Neural progenitor cell (in vitro differentiated cells): ENCODE results near the gene CPSF7. TPM values are rescaled to one million over a fixed set of nuclear protein-coding genes. Genes with fewer than 3 reads are reported as not detected.
A peak's percentile ranks its signal among the peaks of the same experiment; 100 is the strongest.

Experiments used
- DNase-seq: peaks from one replicate; pipeline ENCODE4 v3.0.0-alpha.2; 2016; ENCODE audit warnings: low spot score
- H2AFZ ChIP-seq: fragments of 200-600 bp; sonication (generic); replicated peaks from 2 replicates; pipeline ENCODE4 v1.6.1; 2016; ENCODE audit warnings: antibody characterized with exemption
- H3F3A ChIP-seq: fragments of 200-600 bp; sonication (generic); 2 replicates; pipeline ENCODE4 v1.6.1; 2016; ENCODE audit warnings: antibody characterized with exemption, low read depth
- H3K27ac ChIP-seq: fragments of 200-600 bp; sonication (generic); 2 replicates; pipeline ENCODE4 v1.5.1; 2016; ENCODE audit warnings: mild to moderate bottlenecking
- H3K27me3 ChIP-seq: fragments of 200-600 bp; sonication (generic); 2 replicates; pipeline ENCODE4 v1.6.1; 2016; ENCODE audit warnings: mild to moderate bottlenecking, moderate library complexity
- H3K36me3 ChIP-seq: fragments of 200-600 bp; sonication (generic); 2 replicates; pipeline ENCODE4 v1.5.1; 2016
- H3K4me1 ChIP-seq: fragments of 200-600 bp; sonication (generic); 2 replicates; pipeline ENCODE4 v1.6.1; 2016; ENCODE audit warnings: mixed run types
- H3K4me2 ChIP-seq: fragments of 200-600 bp; sonication (generic); 2 replicates; pipeline ENCODE4 v1.6.1; 2016
- H3K4me3 ChIP-seq: fragments of 200-600 bp; sonication (generic); 2 replicates; pipeline ENCODE4 v1.5.1; 2016
- H3K79me2 ChIP-seq: fragments of 200-600 bp; sonication (generic); 2 replicates; pipeline ENCODE4 v1.6.1; 2016; ENCODE audit warnings: low read depth
- H3K9ac ChIP-seq: fragments of 200-600 bp; sonication (generic); 2 replicates; pipeline ENCODE4 v1.6.1; 2016
- H3K9me3 ChIP-seq: fragments of 200-600 bp; sonication (generic); 2 replicates; pipeline ENCODE4 v1.5.1; 2016; ENCODE audit warnings: low read depth
- H4K20me1 ChIP-seq: fragments of 200-600 bp; sonication (generic); 2 replicates; pipeline ENCODE4 v1.6.1; 2016; ENCODE audit warnings: low read depth
- H3K27ac Mint-ChIP-seq: 3 replicates; pipeline ENCODE4 v1.8.0; 2021; ENCODE audit warnings: mixed read lengths
- H3K27me3 Mint-ChIP-seq: 2 replicates; pipeline ENCODE4 v1.8.0; 2022; ENCODE audit warnings: low read depth, mild to moderate bottlenecking, inconsistent platforms, moderate library complexity, mixed read lengths; ENCODE audit not compliant: insufficient read depth
- H3K36me3 Mint-ChIP-seq: 3 replicates; pipeline ENCODE4 v1.8.0; 2021; ENCODE audit warnings: mixed read lengths
- H3K4me1 Mint-ChIP-seq: 3 replicates; pipeline ENCODE4 v1.8.0; 2021; ENCODE audit warnings: mixed read lengths
- H3K4me3 Mint-ChIP-seq: 3 replicates; pipeline ENCODE4 v1.8.0; 2021; ENCODE audit warnings: mild to moderate bottlenecking, moderate library complexity, mixed read lengths
- H3K9me3 Mint-ChIP-seq: 3 replicates; pipeline ENCODE4 v1.8.0; 2020; ENCODE audit warnings: mixed read lengths
- EZH2 ChIP-seq: fragments of 200-600 bp; sonication (generic); IDR thresholded peaks from 2 replicates; pipeline ENCODE4 v1.6.1; 2017; ENCODE audit warnings: antibody characterized with exemption, mild to moderate bottlenecking, moderate library complexity
- EZH2phosphoT487 ChIP-seq: fragments of 200-600 bp; sonication (generic); IDR thresholded peaks from 2 replicates; pipeline ENCODE4 v1.6.1; 2017; ENCODE audit warnings: antibody characterized with exemption
- total RNA-seq: library from RNA; depleted of rRNA; stranded (reverse); fragments of >200 nt; gene quantifications from 2 replicates; pipeline ENCODE4 v1.2.3, GENCODE V29; 2015; ENCODE audit warnings: low replicate concordance
- TF ChIP-seq, protein P1 (sequence below): fragments of 200-600 bp; sonication (generic); IDR thresholded peaks from 2 replicates; pipeline ENCODE4 v1.5.1; 2017; ENCODE audit warnings: antibody characterized with exemption, mild to moderate bottlenecking

CPSF7 gene
- total RNA-seq, 1 donor from 2014 or later = 60.7 TPM

DNA sequence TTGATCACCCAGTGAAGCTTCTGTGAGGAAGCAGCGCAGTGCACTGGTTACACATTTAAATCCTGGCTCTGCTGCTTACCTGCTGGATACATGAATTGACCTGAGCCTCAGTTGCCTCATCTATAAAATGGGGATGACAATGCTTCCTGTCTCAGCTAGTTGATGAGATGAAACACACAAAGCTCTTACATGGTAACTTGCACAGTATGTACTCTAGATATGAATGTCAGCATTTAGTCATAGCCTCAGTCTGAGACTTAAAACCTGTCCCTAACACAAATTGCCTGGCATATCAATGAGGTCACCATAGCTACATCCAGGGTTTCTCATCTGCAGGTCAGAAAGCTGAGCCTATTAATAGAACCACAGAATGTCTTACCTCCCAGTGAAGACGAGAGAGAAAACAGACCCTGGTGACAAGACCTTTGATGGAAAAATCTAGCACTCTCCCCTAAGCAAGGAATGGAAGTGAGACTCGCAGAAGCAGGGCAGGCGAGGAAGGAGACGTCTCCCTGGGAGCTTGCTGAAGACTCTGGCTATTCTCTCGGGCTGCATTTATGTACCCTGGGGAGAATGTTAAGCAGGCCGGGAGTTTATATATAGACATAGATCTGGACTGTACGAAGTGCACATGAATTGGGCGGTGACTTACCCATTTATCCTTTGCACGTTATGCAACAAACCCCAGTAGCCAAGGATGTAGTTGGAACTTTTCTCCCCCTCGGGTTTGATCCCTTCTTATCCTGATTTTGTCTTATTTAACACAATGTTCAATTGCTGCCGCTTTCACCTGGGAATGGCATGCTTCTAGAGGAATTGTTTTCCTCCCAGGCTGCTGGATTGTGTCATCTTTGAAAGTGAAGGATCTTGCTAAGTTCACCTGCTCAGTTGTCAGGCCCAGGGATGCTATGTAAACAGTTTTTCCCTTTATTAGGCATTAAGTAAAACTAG, 18.1 kb upstream of the CPSF7 start:
- peaks cover 2% of the 10 kb centered on the region for H3K9me3 Mint-ChIP-seq
- no peak for TF ChIP-seq EZH2
- no peak for TF ChIP-seq EZH2phosphoT487
- TF ChIP-seq, protein P1, sequence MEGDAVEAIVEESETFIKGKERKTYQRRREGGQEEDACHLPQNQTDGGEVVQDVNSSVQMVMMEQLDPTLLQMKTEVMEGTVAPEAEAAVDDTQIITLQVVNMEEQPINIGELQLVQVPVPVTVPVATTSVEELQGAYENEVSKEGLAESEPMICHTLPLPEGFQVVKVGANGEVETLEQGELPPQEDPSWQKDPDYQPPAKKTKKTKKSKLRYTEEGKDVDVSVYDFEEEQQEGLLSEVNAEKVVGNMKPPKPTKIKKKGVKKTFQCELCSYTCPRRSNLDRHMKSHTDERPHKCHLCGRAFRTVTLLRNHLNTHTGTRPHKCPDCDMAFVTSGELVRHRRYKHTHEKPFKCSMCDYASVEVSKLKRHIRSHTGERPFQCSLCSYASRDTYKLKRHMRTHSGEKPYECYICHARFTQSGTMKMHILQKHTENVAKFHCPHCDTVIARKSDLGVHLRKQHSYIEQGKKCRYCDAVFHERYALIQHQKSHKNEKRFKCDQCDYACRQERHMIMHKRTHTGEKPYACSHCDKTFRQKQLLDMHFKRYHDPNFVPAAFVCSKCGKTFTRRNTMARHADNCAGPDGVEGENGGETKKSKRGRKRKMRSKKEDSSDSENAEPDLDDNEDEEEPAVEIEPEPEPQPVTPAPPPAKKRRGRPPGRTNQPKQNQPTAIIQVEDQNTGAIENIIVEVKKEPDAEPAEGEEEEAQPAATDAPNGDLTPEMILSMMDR = no peak
- H3F3A ChIP-seq = peaks cover 33% of the 10 kb centered on the region
- no peak overlapping the region for H3K4me3 Mint-ChIP-seq
- H3K36me3 ChIP-seq = no peaks in the 10 kb centered on the region
- H4K20me1 ChIP-seq = peaks cover 49% of the 10 kb centered on the region
- H3K4me3 ChIP-seq = no peak overlapping the region
- no peak overlapping the region for H2AFZ ChIP-seq
- H3K27ac Mint-ChIP-seq = no peak overlapping the region
- no peaks in the 10 kb centered on the region for H3K9me3 ChIP-seq
- DNase-seq = no peak
- peaks cover 17% of the 10 kb centered on the region for H3K4me1 Mint-ChIP-seq
- no peak overlapping the region for H3K27ac ChIP-seq
- peaks cover 19% of the 10 kb centered on the region for H3K79me2 ChIP-seq
- H3K4me1 ChIP-seq = peaks cover 9% of the 10 kb centered on the region
- H3K9ac ChIP-seq = no peak overlapping the region
- H3K36me3 Mint-ChIP-seq = peaks cover 30% of the 10 kb centered on the region
- no peaks in the 10 kb centered on the region for H3K27me3 ChIP-seq
- H3K4me2 ChIP-seq = no peak overlapping the region
- no peaks in the 10 kb centered on the region for H3K27me3 Mint-ChIP-seq

DNA sequence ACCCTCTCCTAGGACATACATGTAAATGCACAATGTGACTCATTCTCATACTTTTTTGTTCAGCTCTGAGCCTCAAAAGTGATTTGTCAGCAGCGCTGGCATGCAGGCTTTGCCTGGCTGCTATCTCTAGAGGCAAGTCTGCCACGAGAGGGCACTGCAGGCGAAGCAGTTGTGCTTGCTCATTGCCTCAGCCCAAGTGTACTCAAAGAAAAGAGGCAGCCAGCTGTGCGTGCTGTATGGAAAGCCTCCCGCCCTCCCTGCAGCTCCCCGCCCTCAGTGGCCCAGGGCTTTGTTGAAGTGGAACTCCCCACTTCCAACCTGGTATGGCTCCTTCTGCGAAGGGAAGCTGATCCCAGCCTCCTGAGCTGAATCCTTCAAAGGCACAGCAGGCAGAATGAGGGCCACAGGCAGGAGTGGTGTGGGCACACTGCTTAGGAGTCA, 16.5 kb upstream of the CPSF7 start:
- peak; percentile 97 for DNase-seq
- peaks cover 37% of the 10 kb centered on the region for H3K36me3 Mint-ChIP-seq
- Histone ChIP-seq H4K20me1 (peaks cover 53% of the 10 kb centered on the region), H3K27ac (no peak overlapping the region), H2AFZ (no peak overlapping the region), H3K27me3 (no peaks in the 10 kb centered on the region), H3K4me2 (peak overlapping the region; percentile 52), H3K79me2 (peaks cover 35% of the 10 kb centered on the region), H3F3A (peaks cover 34% of the 10 kb centered on the region), H3K9me3 (no peaks in the 10 kb centered on the region), H3K9ac (no peak overlapping the region), H3K4me3 (no peak overlapping the region), H3K4me1 (peaks cover 9% of the 10 kb centered on the region), H3K36me3 (no peaks in the 10 kb centered on the region)
- no peak overlapping the region for H3K27ac Mint-ChIP-seq
- H3K4me3 Mint-ChIP-seq = no peak overlapping the region
- no peaks in the 10 kb centered on the region for H3K27me3 Mint-ChIP-seq
- H3K9me3 Mint-ChIP-seq = no peaks in the 10 kb centered on the region
- peaks cover 17% of the 10 kb centered on the region for H3K4me1 Mint-ChIP-seq
- TF ChIP-seq, protein P1 = peak; percentile 95
- no peak for TF ChIP-seq EZH2

DNA sequence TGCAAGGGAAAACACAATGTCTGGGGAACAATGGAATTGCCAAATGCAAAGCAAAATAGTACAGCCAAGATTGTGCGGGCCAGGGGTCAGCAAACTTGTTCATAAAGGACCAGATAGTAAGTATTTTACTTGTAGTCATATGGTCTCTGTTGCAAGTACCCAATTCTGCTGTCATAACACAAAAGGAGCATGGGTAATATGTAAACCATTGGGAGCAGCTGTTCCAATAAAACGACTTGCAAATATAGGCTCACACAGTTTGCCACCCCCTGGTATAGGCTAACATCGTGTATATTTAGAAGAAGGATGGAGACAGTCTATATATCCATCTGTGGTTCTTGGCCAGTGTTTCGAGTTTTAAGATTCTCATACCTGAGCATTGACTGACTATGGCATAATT, 15.7 kb upstream of the CPSF7 start:
- no peak overlapping the region for H3K4me3 ChIP-seq
- H3K79me2 ChIP-seq = peaks cover 38% of the 10 kb centered on the region
- H3K36me3 ChIP-seq = no peaks in the 10 kb centered on the region
- Mint-ChIP-seq H3K27me3 (no peaks in the 10 kb centered on the region), H3K4me3 (no peak overlapping the region), H3K36me3 (peaks cover 33% of the 10 kb centered on the region), H3K27ac (no peak overlapping the region), H3K4me1 (peaks cover 17% of the 10 kb centered on the region), H3K9me3 (no peaks in the 10 kb centered on the region)
- H3K4me2 ChIP-seq = no peak overlapping the region
- no peak overlapping the region for H3K9ac ChIP-seq
- H2AFZ ChIP-seq = no peak overlapping the region
- no peak overlapping the region for H3K27ac ChIP-seq
- TF ChIP-seq EZH2 (no peak), EZH2phosphoT487 (no peak)
- TF ChIP-seq, protein P1 = no peak
- no peaks in the 10 kb centered on the region for H3K9me3 ChIP-seq
- H3K27me3 ChIP-seq = no peaks in the 10 kb centered on the region
- peaks cover 53% of the 10 kb centered on the region for H4K20me1 ChIP-seq
- peaks cover 34% of the 10 kb centered on the region for H3F3A ChIP-seq
- no peak for DNase-seq
- peaks cover 9% of the 10 kb centered on the region for H3K4me1 ChIP-seq
